ENCODE results near the gene SCN3B. TPM values are rescaled to one million over a fixed set of nuclear protein-coding genes. Genes with fewer than 3 reads are reported as not detected.

SCN3B gene
- total RNA-seq, 2 experiments from 2014 or later, result not detected

DNA sequence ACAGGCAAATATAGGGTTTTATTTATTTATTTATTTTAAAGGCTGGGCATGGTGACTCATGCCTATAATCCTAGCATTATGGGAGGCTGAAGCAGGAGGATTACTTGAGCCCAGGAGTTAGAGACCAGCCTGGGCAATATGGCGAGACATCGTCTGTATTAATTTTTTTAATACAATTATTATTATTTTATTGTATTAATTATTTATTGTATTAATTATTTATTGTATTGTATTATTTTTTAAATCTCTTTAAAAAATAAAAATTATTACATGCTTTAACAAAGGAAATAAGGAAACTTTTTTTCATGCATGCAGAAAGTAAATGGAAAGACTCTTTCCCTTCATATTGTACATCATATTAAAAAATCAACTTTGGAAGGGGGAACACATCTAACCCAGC lies 3.5 kb downstream of the SCN3B start:
- ChIA-PET POLR2A (no interaction called here), CTCF (ENCODE audit: unreplicated experiment) (no interaction called here)
- no TSS peak for BruUV-seq (replicated peaks)

DNA sequence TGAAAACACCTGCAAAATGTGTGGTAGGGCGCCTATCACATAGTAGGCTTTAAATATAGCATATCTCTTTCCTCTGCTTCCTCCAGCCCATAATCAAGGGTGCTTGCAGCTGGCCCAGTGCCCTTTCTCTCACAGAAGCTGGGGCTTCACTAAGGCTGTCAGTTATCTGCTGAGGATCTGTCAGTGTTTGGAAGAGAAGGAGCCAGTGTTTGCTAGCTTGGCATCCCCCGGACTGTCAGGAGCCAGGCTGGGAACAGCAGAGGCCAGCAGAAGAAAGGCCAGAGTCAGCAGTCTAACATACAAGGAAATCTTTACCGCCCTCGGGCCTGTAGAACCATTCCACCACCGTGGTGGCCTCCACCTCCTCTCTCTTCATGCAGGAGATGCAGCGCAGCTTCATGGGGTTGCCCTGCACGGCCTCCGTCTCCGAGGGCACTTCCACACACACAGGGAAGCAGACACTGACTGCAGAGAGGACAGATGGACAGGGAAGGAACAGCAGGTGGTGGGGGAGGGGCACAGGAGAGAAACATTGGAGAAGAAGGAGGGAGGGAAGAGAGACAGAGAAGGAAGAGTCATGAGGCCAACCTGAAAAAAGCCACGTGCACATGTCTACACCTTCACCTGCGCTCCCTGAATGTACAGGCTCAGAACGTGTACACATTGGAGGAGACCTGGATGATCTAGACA lies 9.0 kb downstream of the SCN3B start:
- no peak overlapping the region for H2AFZ ChIP-seq (ENCODE audit: low read length)
- CTCF ChIA-PET (ENCODE audit: unreplicated experiment), result no interaction called here
- intact Hi-C loops (cut with micrococcal nuclease; ENCODE audit: unreplicated experiment), result loop anchor here (10.0 kb wide), 1 partner anchor 679 kb away; the partner anchor contains the start of gene OR8D2
- H3K27ac ChIP-seq (ENCODE audit: low read depth, low read length, poor library complexity, severe bottlenecking), result no peak overlapping the region
- H3K79me2 ChIP-seq (ENCODE audit: insufficient read depth, low read depth, low read length), result no peaks in the 10 kb centered on the region
- H3K4me2 ChIP-seq (ENCODE audit: low read length), result no peak overlapping the region
- TF ChIP-seq, protein P1, sequence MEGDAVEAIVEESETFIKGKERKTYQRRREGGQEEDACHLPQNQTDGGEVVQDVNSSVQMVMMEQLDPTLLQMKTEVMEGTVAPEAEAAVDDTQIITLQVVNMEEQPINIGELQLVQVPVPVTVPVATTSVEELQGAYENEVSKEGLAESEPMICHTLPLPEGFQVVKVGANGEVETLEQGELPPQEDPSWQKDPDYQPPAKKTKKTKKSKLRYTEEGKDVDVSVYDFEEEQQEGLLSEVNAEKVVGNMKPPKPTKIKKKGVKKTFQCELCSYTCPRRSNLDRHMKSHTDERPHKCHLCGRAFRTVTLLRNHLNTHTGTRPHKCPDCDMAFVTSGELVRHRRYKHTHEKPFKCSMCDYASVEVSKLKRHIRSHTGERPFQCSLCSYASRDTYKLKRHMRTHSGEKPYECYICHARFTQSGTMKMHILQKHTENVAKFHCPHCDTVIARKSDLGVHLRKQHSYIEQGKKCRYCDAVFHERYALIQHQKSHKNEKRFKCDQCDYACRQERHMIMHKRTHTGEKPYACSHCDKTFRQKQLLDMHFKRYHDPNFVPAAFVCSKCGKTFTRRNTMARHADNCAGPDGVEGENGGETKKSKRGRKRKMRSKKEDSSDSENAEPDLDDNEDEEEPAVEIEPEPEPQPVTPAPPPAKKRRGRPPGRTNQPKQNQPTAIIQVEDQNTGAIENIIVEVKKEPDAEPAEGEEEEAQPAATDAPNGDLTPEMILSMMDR (conservative IDR thresholded peaks at IDR 0.05; ENCODE audit: low read length), result no peak
- TF ChIP-seq EZH2phosphoT487 (IDR thresholded peaks at IDR 0.05; ENCODE audit: borderline replicate concordance, low read depth, low read length), result no peak
- H3K9me3 ChIP-seq (ENCODE audit: low read length), result no peaks in the 10 kb centered on the region
- no peaks in the 10 kb centered on the region for H3K9me2 ChIP-seq (ENCODE audit: insufficient read depth, low read length)
- no peaks in the 10 kb centered on the region for H3K36me3 ChIP-seq (ENCODE audit: insufficient read depth, low read length)
- H4K20me1 ChIP-seq (ENCODE audit: insufficient read depth, low read length), result no peaks in the 10 kb centered on the region
- no TSS peak for BruUV-seq (replicated peaks)
- no peak overlapping the region for H3K4me3 ChIP-seq (ENCODE audit: low read depth, low read length, poor library complexity, severe bottlenecking)
- POLR2A ChIA-PET, result no interaction called here
- no peak for DNase-seq (ENCODE audit: low spot score)
- no peaks in the 10 kb centered on the region for H3K4me1 ChIP-seq (ENCODE audit: insufficient read depth, low read length, poor library complexity, severe bottlenecking)

More for the DNA sequence above, 3.5 kb downstream of the SCN3B start:
- Histone ChIP-seq H3K27ac (ENCODE audit: low read depth, low read length, poor library complexity, severe bottlenecking) (no peak overlapping the region), H3K36me3 (ENCODE audit: insufficient read depth, low read length) (no peaks in the 10 kb centered on the region), H3K4me3 (ENCODE audit: low read depth, low read length, poor library complexity, severe bottlenecking) (no peak overlapping the region), H4K20me1 (ENCODE audit: insufficient read depth, low read length) (no peaks in the 10 kb centered on the region), H3K4me2 (ENCODE audit: low read length) (no peak overlapping the region), H2AFZ (ENCODE audit: low read length) (no peak overlapping the region), H3K4me1 (ENCODE audit: insufficient read depth, low read length, poor library complexity, severe bottlenecking) (no peaks in the 10 kb centered on the region), H3K9me3 (ENCODE audit: low read length) (no peaks in the 10 kb centered on the region), H3K79me2 (ENCODE audit: insufficient read depth, low read depth, low read length) (no peaks in the 10 kb centered on the region), H3K9me2 (ENCODE audit: insufficient read depth, low read length) (no peaks in the 10 kb centered on the region)
- no peak for DNase-seq (ENCODE audit: low spot score)
- TF ChIP-seq, protein P1 (conservative IDR thresholded peaks at IDR 0.05; ENCODE audit: low read length), result no peak
- no peak for TF ChIP-seq EZH2phosphoT487 (IDR thresholded peaks at IDR 0.05; ENCODE audit: borderline replicate concordance, low read depth, low read length)
- intact Hi-C loops (cut with micrococcal nuclease; ENCODE audit: unreplicated experiment), result no loop called here

DNA sequence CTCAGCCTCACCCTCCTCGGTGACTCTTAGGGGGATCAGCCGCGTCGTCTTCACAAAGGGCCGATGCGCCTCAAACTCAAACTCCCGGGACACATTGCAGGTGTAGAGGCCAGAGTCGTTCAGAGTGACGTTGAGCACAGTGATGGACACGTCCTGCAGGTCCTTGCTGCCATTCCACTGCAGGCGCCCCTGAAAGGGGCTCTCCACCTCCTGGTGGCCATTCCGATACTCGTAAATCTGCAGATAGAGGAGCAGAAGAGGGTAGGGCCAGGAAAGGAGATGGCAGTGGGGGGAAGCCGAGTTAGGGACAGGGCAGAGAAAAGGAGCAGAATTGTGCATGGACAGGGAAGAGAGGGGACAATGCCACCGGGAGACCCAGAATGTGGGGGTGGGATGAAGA lies 12.0 kb downstream of the SCN3B start:
- H3K4me1 ChIP-seq (ENCODE audit: insufficient read depth, low read length, poor library complexity, severe bottlenecking), result no peaks in the 10 kb centered on the region
- H3K9me3 ChIP-seq (ENCODE audit: low read length), result no peaks in the 10 kb centered on the region
- no peak overlapping the region for H3K4me2 ChIP-seq (ENCODE audit: low read length)
- no peaks in the 10 kb centered on the region for H4K20me1 ChIP-seq (ENCODE audit: insufficient read depth, low read length)
- H3K9me2 ChIP-seq (ENCODE audit: insufficient read depth, low read length), result no peaks in the 10 kb centered on the region
- TF ChIP-seq, protein P1 (conservative IDR thresholded peaks at IDR 0.05; ENCODE audit: low read length), result no peak
- no peak for TF ChIP-seq EZH2phosphoT487 (IDR thresholded peaks at IDR 0.05; ENCODE audit: borderline replicate concordance, low read depth, low read length)
- POLR2A ChIA-PET, result no interaction called here
- no TSS peak for BruUV-seq (replicated peaks)
- no peaks in the 10 kb centered on the region for H3K79me2 ChIP-seq (ENCODE audit: insufficient read depth, low read depth, low read length)
- H3K36me3 ChIP-seq (ENCODE audit: insufficient read depth, low read length), result no peaks in the 10 kb centered on the region
- H3K27ac ChIP-seq (ENCODE audit: low read depth, low read length, poor library complexity, severe bottlenecking), result no peak overlapping the region
- no peak for DNase-seq (ENCODE audit: low spot score)
- H2AFZ ChIP-seq (ENCODE audit: low read length), result no peak overlapping the region
- H3K4me3 ChIP-seq (ENCODE audit: low read depth, low read length, poor library complexity, severe bottlenecking), result no peak overlapping the region
- intact Hi-C loops (cut with micrococcal nuclease; ENCODE audit: unreplicated experiment), result loop anchor here (10.0 kb wide), 1 partner anchor 682 kb away; the partner anchor contains the start of gene OR8D2
- CTCF ChIA-PET (ENCODE audit: unreplicated experiment), result interaction anchor here (1.0 kb wide), 1 partner anchor 65 kb away, joined by 3 read pairs; no protein-coding TSS in a partner anchor

All from OCI-LY7 (cell line).